Activated naive CD8-positive, alpha-beta T cell (primary cell): ENCODE results near the gene ERBB2.

Experiments
- H3K27ac Mint-ChIP-seq: one replicate; pipeline ENCODE4 v1.8.0; 2021; ENCODE audit warnings: mixed read lengths
- H3K27me3 Mint-ChIP-seq: one replicate; pipeline ENCODE4 v1.8.0; 2021; ENCODE audit warnings: mixed read lengths
- H3K36me3 Mint-ChIP-seq: one replicate; pipeline ENCODE4 v1.8.0; 2021; ENCODE audit warnings: mixed read lengths
- H3K4me1 Mint-ChIP-seq: one replicate; pipeline ENCODE4 v1.8.0; 2021; ENCODE audit warnings: low read depth, mixed read lengths
- H3K4me3 Mint-ChIP-seq: one replicate; pipeline ENCODE4 v1.8.0; 2021; ENCODE audit warnings: mild to moderate bottlenecking, mixed read lengths
- H3K9me3 Mint-ChIP-seq: one replicate; pipeline ENCODE4 v1.8.0; 2021; ENCODE audit warnings: low read depth, mixed read lengths

Gene ERBB2

DNA sequence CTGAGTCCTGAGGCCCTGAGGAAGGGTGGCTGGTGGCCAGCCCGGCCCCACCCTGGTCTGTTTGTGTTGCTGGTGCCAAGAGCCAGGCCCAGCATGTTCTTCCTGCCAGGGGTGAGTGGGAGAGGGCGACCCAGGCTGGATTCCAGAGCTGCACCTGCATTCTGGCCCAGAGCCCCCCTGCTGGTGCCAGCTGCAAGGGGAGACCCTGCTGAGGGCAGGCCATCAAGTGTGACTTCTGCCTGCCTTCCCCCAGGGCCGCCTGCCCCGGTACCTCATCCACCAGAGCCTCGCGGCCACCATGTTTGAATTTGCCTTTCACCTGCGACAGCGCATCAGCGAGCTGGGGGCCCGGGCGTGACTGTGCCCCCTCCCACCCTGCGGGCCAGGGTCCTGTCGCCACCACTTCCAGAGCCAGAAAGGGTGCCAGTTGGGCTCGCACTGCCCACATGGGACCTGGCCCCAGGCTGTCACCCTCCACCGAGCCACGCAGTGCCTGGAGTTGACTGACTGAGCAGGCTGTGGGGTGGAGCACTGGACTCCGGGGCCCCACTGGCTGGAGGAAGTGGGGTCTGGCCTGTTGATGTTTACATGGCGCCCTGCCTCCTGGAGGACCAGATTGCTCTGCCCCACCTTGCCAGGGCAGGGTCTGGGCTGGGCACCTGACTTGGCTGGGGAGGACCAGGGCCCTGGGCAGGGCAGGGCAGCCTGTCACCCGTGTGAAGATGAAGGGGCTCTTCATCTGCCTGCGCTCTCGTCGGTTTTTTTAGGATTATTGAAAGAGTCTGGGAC is 37.1 kb upstream of the ERBB2 start:
- Mint-ChIP-seq H3K27ac (no peak overlapping the region), H3K27me3 (no peaks in the 10 kb centered on the region), H3K36me3 (no peaks in the 10 kb centered on the region), H3K4me3 (no peak overlapping the region), H3K9me3 (no peaks in the 10 kb centered on the region), H3K4me1 (peaks cover 42% of the 10 kb centered on the region)

DNA sequence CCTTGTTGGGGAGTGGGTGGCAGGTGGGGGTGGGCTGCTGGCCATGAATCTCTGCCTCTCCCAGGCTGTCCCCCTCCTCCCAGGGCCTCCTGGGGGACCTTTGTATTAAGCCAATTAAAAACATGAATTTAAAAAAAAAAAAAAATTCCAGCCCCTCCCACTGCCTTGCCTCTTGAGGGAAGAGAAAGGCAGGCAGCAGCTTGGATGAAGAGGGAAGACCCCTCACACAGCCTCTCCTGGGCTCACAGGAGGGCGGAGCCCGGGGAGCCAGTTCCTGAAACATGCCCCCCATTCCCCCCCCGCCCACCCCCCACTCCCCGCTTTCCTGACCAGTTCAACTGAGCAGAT is 36.5 kb upstream of the ERBB2 start:
- no peaks in the 10 kb centered on the region for H3K27me3 Mint-ChIP-seq
- no peaks in the 10 kb centered on the region for H3K36me3 Mint-ChIP-seq
- no peak overlapping the region for H3K27ac Mint-ChIP-seq
- H3K9me3 Mint-ChIP-seq, result no peaks in the 10 kb centered on the region
- no peak overlapping the region for H3K4me3 Mint-ChIP-seq
- peaks cover 37% of the 10 kb centered on the region for H3K4me1 Mint-ChIP-seq

DNA sequence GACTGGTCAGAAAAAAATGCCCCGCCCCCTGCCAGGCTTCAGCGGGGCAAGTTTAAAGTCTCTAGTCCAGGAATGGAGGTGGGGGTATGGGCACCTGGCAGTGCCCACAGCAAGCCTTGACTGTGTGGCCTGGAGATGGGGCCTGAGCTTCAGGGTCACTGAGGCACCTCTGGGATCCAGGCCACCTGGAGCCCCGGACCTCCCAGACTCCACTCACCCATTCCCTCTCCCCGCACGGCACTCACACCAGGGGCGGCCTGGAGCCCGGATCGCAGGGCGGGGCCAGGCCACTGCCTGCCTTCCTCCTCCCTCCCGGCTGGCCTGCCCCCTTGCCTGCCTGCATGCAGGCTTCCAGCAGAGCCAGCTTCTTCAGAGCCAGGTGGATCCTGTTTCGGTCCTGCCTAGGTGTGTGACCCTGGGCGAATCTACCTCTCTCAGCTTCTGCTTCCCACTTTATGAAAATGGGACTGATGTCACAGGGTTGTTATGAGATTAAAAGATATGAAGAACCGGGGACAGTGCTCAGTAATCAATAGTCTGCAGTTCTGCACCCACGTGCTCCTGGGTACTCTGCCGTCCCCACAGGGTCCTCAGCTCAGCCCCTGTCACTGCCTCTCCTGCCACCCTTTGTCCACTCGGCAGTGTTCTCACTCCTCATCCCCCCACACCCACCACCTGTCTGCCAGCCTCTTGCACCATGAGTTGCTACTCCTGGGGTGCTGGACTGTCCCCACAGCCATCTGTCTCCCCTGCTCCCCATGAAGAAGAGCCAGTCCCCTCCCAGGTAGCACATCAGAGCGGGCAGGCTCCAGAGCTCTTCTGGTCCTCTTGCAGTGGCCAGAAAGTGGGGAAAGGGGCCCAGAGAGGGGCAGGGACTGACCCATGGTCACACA is 35.9 kb upstream of the ERBB2 start:
- no peaks in the 10 kb centered on the region for H3K9me3 Mint-ChIP-seq
- H3K36me3 Mint-ChIP-seq, result no peaks in the 10 kb centered on the region
- peaks cover 2% of the 10 kb centered on the region for H3K27me3 Mint-ChIP-seq
- no peak overlapping the region for H3K4me3 Mint-ChIP-seq
- peaks cover 35% of the 10 kb centered on the region for H3K4me1 Mint-ChIP-seq
- H3K27ac Mint-ChIP-seq, result no peak overlapping the region

DNA sequence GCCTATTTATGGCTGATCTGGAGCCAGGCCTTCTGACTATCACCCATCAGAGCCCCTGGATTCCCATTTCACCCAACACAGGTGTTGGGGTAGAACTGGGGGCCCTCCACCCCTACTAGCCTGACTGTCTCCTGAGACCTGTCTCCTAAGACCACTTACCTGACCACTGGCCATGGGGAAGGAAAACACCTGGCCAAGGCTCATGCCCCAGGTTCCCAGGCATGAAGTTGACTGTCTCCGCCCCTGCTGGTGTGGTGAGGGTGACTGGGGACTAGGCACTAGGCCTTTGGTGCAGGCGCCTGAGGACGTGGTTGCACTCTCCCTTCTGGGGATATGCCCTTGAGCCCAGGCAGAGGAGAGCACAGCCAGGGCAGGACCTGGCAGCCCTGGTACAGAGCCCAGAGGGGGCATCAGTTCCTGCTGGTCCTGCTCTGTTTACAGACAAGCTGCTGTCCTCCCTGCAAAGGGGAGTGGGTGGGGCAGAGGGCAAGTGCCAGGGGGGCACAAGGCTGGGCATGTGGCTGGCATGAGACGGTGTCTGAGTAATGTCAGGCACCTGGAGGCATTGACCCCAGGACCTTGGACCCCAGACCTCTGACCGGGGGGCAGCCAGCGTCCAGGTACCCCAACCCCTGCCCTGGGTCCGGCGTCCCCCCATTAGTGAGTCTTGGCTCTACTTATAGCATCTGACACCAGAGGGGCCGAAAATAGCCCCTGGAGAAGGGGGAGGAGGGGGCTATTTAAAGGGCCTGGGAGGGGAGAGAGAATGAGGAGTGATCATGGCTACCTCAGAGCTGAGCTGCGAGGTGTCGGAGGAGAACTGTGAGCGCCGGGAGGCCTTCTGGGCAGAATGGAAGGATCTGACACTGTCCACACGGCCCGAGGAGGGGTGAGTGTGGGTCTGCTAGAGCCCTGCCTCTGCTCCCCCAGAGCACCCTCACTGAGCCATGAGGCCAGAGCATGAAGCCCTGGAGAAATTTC is 35.0 kb upstream of the ERBB2 start, which contains the start of gene TCAP:
TSS of gene TCAP (plus strand) at position 769 of the 981 bp plus-strand sequence. CDS start at position 780, 11 bp downstream.
- H3K36me3 Mint-ChIP-seq, result no peaks in the 10 kb centered on the region
- H3K4me3 Mint-ChIP-seq, result no peak within 1 kb of the TSS
- H3K27ac Mint-ChIP-seq, result no peak within 1 kb of the TSS
- H3K4me1 Mint-ChIP-seq, result peaks cover 28% of the 10 kb centered on the region
- H3K9me3 Mint-ChIP-seq, result no peaks in the 10 kb centered on the region
- H3K27me3 Mint-ChIP-seq, result peaks cover 2% of the 10 kb centered on the region

DNA sequence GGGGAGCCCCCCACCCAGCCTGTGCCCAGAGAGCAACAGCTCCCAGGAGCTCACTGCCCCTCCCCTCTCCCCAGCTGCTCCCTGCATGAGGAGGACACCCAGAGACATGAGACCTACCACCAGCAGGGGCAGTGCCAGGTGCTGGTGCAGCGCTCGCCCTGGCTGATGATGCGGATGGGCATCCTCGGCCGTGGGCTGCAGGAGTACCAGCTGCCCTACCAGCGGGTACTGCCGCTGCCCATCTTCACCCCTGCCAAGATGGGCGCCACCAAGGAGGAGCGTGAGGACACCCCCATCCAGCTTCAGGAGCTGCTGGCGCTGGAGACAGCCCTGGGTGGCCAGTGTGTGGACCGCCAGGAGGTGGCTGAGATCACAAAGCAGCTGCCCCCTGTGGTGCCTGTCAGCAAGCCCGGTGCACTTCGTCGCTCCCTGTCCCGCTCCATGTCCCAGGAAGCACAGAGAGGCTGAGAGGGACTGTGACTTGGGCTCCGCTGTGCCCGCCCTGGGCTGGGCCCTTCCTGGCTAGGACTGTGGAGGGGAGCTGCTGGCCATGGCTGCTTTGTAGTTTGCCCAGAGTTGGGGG is 34.1 kb upstream of the ERBB2 start:
- H3K4me3 Mint-ChIP-seq, result no peak overlapping the region
- no peak overlapping the region for H3K27ac Mint-ChIP-seq
- H3K4me1 Mint-ChIP-seq, result peaks cover 22% of the 10 kb centered on the region
- H3K9me3 Mint-ChIP-seq, result no peaks in the 10 kb centered on the region
- H3K27me3 Mint-ChIP-seq, result peaks cover 2% of the 10 kb centered on the region
- H3K36me3 Mint-ChIP-seq, result no peaks in the 10 kb centered on the region

DNA sequence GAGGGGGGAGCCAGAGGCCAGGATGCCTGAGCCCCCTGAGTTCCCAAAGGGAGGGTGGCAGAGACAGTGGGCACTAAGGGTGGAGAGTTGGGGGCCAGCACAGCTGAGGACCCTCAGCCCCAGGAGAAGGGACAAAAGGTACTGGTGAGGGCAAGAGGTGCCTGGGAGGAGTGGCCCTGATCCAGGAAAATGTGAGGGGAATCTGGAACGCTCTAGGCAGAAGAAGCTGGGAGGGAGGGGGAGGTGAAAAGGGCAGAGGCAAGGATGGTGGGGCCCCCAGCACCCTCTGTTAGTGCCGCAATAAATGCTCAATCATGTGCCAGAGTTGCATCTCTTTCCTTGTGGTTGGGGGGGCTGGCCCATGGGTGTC is 33.6 kb upstream of the ERBB2 start:
- Mint-ChIP-seq H3K4me1 (peaks cover 17% of the 10 kb centered on the region), H3K4me3 (no peak overlapping the region), H3K27ac (no peak overlapping the region)

DNA sequence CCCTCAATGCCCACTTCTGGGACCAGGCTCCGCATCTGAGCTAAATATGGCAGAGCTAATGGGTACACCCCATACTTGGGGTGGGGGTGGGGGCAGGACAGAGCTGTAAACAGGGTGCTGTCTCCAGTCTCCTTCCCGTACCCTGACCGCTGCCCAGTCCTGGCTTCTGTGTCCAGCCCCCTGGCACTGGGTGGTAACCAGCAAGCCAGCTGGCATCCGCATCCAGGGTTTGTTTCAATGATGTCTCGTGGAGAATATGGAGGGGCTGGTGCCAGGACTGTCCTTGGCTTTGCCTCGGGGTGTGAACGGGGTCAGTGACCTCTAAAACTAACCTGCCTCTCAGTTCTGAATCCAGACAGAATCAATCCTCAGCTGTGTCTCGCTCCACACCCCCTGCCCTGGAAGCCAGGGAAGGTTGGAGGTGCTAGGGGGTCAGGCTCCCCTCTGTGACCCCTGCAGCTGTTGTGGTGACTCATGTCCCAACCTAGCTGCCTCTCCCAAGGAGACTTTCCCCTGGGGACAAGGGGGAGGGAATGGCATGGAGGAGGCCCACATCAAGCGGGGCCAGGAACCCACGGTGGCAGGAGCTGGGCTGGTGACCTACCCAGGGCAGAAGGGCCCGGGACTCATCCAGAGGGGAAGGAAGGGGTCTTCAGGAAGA is 33.1 kb upstream of the ERBB2 start:
- Mint-ChIP-seq H3K9me3 (no peaks in the 10 kb centered on the region), H3K27ac (no peak overlapping the region), H3K4me1 (peaks cover 13% of the 10 kb centered on the region), H3K4me3 (peak overlapping the region; percentile 27), H3K27me3 (peaks cover 2% of the 10 kb centered on the region), H3K36me3 (no peaks in the 10 kb centered on the region)

More for the DNA sequence above, 33.6 kb upstream of the ERBB2 start:
- Mint-ChIP-seq H3K36me3 (no peaks in the 10 kb centered on the region), H3K27me3 (peaks cover 2% of the 10 kb centered on the region), H3K9me3 (no peaks in the 10 kb centered on the region)

DNA sequence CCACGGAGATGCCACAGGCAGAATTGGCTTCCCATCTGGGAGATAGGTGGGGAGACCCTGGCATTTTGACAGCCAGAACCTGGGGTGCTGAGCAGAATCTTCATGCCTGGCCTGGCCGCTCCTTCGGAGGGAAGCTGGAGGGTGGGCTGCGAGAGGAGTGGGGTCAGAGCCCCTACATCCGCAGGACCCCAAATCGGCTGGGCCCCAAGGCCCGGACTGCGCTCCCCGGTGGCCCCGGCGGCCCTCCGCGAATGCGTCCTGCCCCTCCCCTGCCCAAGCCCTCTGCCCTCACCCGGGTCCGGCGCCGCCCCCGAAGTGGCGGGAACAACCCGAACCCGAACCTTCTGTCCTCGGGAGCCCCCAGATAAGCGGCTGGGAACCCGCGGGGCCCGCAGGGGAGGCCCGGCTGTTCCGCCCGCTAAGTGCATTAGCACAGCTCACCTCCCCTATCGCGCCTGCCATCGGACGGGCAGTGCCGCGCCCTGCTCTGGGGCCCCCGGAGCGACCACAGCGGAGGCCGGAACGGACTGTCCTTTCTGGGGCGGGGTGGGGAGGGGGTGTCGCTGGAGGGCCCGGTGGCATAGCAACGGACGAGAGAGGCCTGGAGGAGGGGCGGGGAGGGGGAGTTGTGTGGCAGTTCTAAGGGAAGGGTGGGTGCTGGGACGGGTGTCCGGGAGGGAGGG is 32.5 kb upstream of the ERBB2 start:
- H3K27ac Mint-ChIP-seq, result no peak overlapping the region
- no peaks in the 10 kb centered on the region for H3K36me3 Mint-ChIP-seq
- no peaks in the 10 kb centered on the region for H3K9me3 Mint-ChIP-seq
- peaks cover 16% of the 10 kb centered on the region for H3K4me1 Mint-ChIP-seq
- H3K4me3 Mint-ChIP-seq, result peak overlapping the region; percentile 57
- H3K27me3 Mint-ChIP-seq, result peaks cover 2% of the 10 kb centered on the region

DNA sequence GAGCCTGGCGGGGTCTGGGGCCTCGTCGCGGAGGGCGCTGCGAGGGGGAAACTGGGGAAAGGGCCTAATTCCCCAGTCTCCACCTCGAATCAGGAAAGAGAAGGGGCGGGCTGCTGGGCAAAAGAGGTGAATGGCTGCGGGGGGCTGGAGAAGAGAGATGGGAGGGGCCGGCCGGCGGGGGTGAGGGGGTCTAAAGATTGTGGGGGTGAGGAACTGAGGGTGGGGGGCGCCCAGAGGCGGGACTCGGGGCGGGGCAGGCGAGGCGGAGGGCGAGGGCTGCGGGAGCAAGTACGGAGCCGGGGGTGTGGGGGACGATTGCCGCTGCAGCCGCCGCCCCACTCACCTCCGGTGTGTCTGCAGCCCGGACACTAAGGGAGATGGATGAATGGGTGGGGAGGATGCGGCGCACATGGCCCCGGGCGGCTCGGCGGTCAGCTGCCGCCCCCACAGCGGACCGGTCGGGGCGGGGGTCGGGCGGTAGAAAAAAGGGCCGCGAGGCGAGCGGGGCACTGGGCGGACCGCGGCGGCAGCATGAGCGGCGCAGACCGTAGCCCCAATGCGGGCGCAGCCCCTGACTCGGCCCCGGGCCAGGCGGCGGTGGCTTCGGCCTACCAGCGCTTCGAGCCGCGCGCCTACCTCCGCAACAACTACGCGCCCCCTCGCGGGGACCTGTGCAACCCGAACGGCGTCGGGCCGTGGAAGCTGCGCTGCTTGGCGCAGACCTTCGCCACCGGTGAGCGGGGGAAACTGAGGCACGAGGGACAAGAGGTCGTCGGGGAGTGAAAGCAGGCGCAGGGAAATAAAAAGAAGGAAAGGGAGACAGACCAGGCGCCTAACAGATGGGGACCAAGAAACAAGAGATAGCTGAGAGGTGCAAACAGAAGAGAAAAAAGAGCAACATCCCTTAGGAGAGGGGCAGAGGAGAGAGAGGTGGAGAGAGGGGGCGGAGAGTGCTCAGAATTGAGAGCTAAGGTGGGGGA is 31.6 kb upstream of the ERBB2 start, which contains the start of gene PNMT:
TSS of gene PNMT (plus strand) at position 509 of the 980 bp plus-strand sequence. CDS start at position 532, 23 bp downstream.
- H3K4me1 Mint-ChIP-seq, result peaks cover 16% of the 10 kb centered on the region
- H3K9me3 Mint-ChIP-seq, result no peaks in the 10 kb centered on the region
- no peaks in the 10 kb centered on the region for H3K36me3 Mint-ChIP-seq
- peak within 1 kb of the TSS; percentile 73 for H3K4me3 Mint-ChIP-seq
- H3K27ac Mint-ChIP-seq, result no peak within 1 kb of the TSS
- H3K27me3 Mint-ChIP-seq, result peaks cover 2% of the 10 kb centered on the region

DNA sequence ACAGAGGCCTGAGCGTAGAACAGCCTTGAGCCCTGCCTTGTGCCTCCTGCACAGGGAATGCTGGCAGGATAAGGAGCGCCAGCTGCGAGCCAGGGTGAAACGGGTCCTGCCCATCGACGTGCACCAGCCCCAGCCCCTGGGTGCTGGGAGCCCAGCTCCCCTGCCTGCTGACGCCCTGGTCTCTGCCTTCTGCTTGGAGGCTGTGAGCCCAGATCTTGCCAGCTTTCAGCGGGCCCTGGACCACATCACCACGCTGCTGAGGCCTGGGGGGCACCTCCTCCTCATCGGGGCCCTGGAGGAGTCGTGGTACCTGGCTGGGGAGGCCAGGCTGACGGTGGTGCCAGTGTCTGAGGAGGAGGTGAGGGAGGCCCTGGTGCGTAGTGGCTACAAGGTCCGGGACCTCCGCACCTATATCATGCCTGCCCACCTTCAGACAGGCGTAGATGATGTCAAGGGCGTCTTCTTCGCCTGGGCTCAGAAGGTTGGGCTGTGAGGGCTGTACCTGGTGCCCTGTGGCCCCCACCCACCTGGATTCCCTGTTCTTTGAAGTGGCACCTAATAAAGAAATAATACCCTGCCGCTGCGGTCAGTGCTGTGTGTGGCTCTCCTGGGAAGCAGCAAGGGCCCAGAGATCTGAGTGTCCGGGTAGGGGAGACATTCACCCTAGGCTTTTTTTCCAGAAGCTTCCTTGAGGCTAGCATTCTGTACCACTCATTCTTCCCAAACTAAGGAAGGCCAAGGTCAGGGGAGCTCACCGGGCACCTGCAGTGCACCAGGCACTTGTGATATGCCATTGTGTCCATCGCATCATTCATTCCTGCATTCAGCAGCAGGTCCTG is 29.7 kb upstream of the ERBB2 start:
- Mint-ChIP-seq H3K4me1 (peaks cover 16% of the 10 kb centered on the region), H3K27me3 (peaks cover 2% of the 10 kb centered on the region), H3K4me3 (no peak overlapping the region), H3K9me3 (no peaks in the 10 kb centered on the region), H3K36me3 (no peaks in the 10 kb centered on the region), H3K27ac (no peak overlapping the region)

DNA sequence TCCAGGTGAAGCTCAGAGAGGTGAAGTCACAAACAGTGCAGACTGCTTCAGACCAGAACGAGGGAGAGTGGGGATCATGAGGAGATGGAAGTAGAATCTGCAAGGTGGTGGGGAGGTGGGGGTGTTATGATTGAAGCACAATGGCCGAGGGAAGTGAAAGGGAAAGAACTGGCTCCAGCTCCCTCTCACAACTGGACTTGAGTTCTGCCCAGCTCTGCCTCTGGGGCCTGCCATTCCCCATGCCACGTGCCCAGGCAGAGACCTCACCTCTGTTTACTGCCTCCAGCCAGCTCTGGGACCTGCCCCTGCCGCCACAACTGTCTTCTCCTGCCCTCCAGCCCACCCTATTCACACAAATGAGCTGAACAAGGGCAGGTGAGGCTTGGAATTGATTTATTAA is 29.1 kb upstream of the ERBB2 start:
- Mint-ChIP-seq H3K4me1 (peaks cover 18% of the 10 kb centered on the region), H3K27ac (no peak overlapping the region), H3K36me3 (no peaks in the 10 kb centered on the region), H3K4me3 (no peak overlapping the region), H3K9me3 (no peaks in the 10 kb centered on the region), H3K27me3 (peaks cover 2% of the 10 kb centered on the region)
